Lower leg skin (tissue), 3 donors: ENCODE results near the gene DNAJC17.

Experiments used
- CTCF ChIP-seq, 3 donors: fragments of 450-650 bp; IDR thresholded peaks; one replicate each; pipeline ENCODE4 v1.5.1; 2016; ENCODE audit warnings: antibody characterized with exemption in 3 of 3, mild to moderate bottlenecking in 3 of 3, moderate library complexity in 2 of 3
- POLR2A ChIP-seq, 2 donors: fragments of 450-650 bp; IDR thresholded peaks; one replicate each; pipeline ENCODE4 v1.6.1; 2016 to 2017; ENCODE audit warnings: antibody characterized with exemption in 2 of 2, mild to moderate bottlenecking in 1 of 2, moderate library complexity in 1 of 2

- TF ChIP-seq CTCF (IDR thresholded peaks at IDR 0.05) (no peak), POLR2A (IDR thresholded peaks at IDR 0.05) (no peak)
These were observed 43.3 kb downstream of the DNAJC17 start, which contains the start of gene GCHFR for GRCh38 chr15:40763801-40764628.
